ENCODE data around the gene FNDC5. TPM values are rescaled to one million over a fixed set of nuclear protein-coding genes. Genes with fewer than 3 reads are reported as not detected.

Gene FNDC5
- total RNA-seq, 1 experiment from 2014 or later = 0.48 TPM

- no peak for DNase-seq (ENCODE audit: low read depth)
These were observed 4.9 kb downstream of the FNDC5 start for GRCh38 chr1:32865639-32866405.

- DNase-seq (ENCODE audit: low read depth) = no peak
These were observed 6.2 kb downstream of the FNDC5 start for GRCh38 chr1:32864375-32865019.

- DNase-seq (ENCODE audit: low read depth) = no peak
These were observed 6.8 kb downstream of the FNDC5 start for GRCh38 chr1:32863881-32864245.

- DNase-seq (ENCODE audit: low read depth) = no peak
These were observed 7.4 kb downstream of the FNDC5 start for GRCh38 chr1:32863218-32863880.

GRCh38 chr1:32861904-32862695 is 8.6 kb downstream of the FNDC5 start:
- DNase-seq (ENCODE audit: low read depth) = peak; percentile 52

GRCh38 chr1:32860566-32860965 is 10.1 kb downstream of the FNDC5 start:
- DNase-seq (ENCODE audit: low read depth) = no peak

- no peak for DNase-seq (ENCODE audit: low read depth)
These were observed 10.8 kb downstream of the FNDC5 start for GRCh38 chr1:32859915-32860314.

GRCh38 chr1:32858791-32859190 is 11.9 kb downstream of the FNDC5 start:
- no peak for DNase-seq (ENCODE audit: low read depth)

- no peak for DNase-seq (ENCODE audit: low read depth)
These were observed 12.6 kb downstream of the FNDC5 start for GRCh38 chr1:32858136-32858535.

GRCh38 chr1:32855861-32856617 is 14.7 kb downstream of the FNDC5 start:
- no peak for DNase-seq (ENCODE audit: low read depth)

- no peak for DNase-seq (ENCODE audit: low read depth)
These were observed 22.2 kb downstream of the FNDC5 start for GRCh38 chr1:32848354-32849063.

- DNase-seq (ENCODE audit: low read depth) = no peak
These were observed 38.8 kb downstream of the FNDC5 start for GRCh38 chr1:32831878-32832277.

GRCh38 chr1:32830092-32830852 is 40.4 kb downstream of the FNDC5 start:
- no peak for DNase-seq (ENCODE audit: low read depth)

- peak; percentile 15 for DNase-seq (ENCODE audit: low read depth)
These were observed 42.4 kb downstream of the FNDC5 start for GRCh38 chr1:32828341-32828740.

- DNase-seq (ENCODE audit: low read depth) = no peak
These were observed 45.5 kb downstream of the FNDC5 start for GRCh38 chr1:32825181-32825580.

- no peak for DNase-seq (ENCODE audit: low read depth)
These were observed 51.7 kb downstream of the FNDC5 start for GRCh38 chr1:32818804-32819541.

GRCh38 chr1:32817815-32818786 is 52.6 kb downstream of the FNDC5 start:
- DNase-seq (ENCODE audit: low read depth) = peak; percentile 83

Measured in RPMI7951 (cell line).